Left kidney (tissue), 2 donors: Measurements from ENCODE around the gene ADK. TPM values are rescaled to one million over a fixed set of nuclear protein-coding genes. Genes with fewer than 3 reads are reported as not detected.

ENCODE experiments used
- DNase-seq: peaks from one replicate; pipeline ENCODE4 v3.0.0-alpha.2; 2013
- polyA plus RNA-seq: library from polyadenylated mRNA; unstranded; fragments of 120-200 nt; gene quantifications from one replicate; pipeline ENCODE4 v1.2.1, GENCODE V29; 2013; ENCODE audit not compliant: insufficient read length

Gene ADK
- polyA plus RNA-seq, 1 donor = 32.8 TPM

- DNase-seq = no peak
Measured at GRCh38 chr10:74745449-74745848, 594.4 kb downstream of the ADK start.

GRCh38 chr10:74746813-74747212, 595.8 kb downstream of the ADK start:
- DNase-seq = no peak

- DNase-seq = no peak
Measured at GRCh38 chr10:74748468-74749031, 597.5 kb downstream of the ADK start.

GRCh38 chr10:74750848-74751274, 599.8 kb downstream of the ADK start:
- no peak for DNase-seq

GRCh38 chr10:74752371-74753040, 601.5 kb downstream of the ADK start:
- no peak for DNase-seq

- DNase-seq = peak; percentile 39
Measured at GRCh38 chr10:74753442-74754211, 602.6 kb downstream of the ADK start.

GRCh38 chr10:74754381-74754821, 603.4 kb downstream of the ADK start:
- DNase-seq = no peak

- DNase-seq = no peak
Measured at GRCh38 chr10:74755273-74755672, 604.3 kb downstream of the ADK start.

Other genes with a start within 250 kb of the ADK start
- gene PLAU, start 240.1 kb upstream of the ADK start, polyA plus RNA-seq = 16.1 TPM
- 120 TPM for gene VCL, start 153.1 kb upstream of the ADK start, polyA plus RNA-seq
- gene AP3M1, start 393 bp upstream of the ADK start, polyA plus RNA-seq = 64.3 TPM